Left ventricle myocardium superior (tissue), 1 donor: ENCODE measurements around the gene MAGEC1. TPM values are rescaled to one million over a fixed set of nuclear protein-coding genes. Genes with fewer than 3 reads are reported as not detected.
"Not testable (repeated sequence)": the region's sequence is repeated elsewhere in the genome, so short reads cannot be mapped to it uniquely, and the experiment has no call there.

Source experiments
- ATAC-seq: fragments of 200-7000 bp; cut with Tn5 transposase; one replicate; pipeline ENCODE4 v1.9.1; 2020; ENCODE audit warnings: mild to moderate bottlenecking, moderate library complexity
- DNase-seq: peaks from one replicate; pipeline ENCODE4 v3.0.0-alpha.2; 2020
- intact Hi-C: fragments of 100-400 bp; cut with micrococcal nuclease; formaldehyde crosslinking; loops from one replicate; pipeline ENCODE4 v1.11.0; 2022
- long read RNA-seq: library from polyadenylated mRNA; unstranded; transcript quantifications from one replicate; pipeline ENCODE4 v2.0.0, GENCODE V29; 2021
- total RNA-seq: library from RNA; stranded (reverse); fragmentation: NEBNext Ultra II Directional; extraction: Animal tissue kit (Norgen Biotek cat#: 25700); gene quantifications from one replicate; pipeline ENCODE4 v1.2.1, GENCODE V29; 2021
- donor health status: DM: no; HTN: yes; CAD: no; lungs with severe emphysema.

The MAGEC1 gene
- not detected for total RNA-seq
- long read RNA-seq: 0 reads

- DNase-seq (no peak), ATAC-seq (no peak)
- intact Hi-C loops: no loop called here
Measured at GRCh38 chrX:141903400-141904155, at the start of gene MAGEC1. MAGEC1 (plus strand) TSS chrX:141903894; CDS start chrX:141905073, 1,179 bp downstream.

GRCh38 chrX:141857479-141857878 is 46.2 kb upstream of the MAGEC1 start:
- DNase-seq (no peak), ATAC-seq (no peak)
- intact Hi-C loops: no loop called here

GRCh38 chrX:141879616-141880015 is 24.1 kb upstream of the MAGEC1 start:
- intact Hi-C loops: no loop called here
- ATAC-seq (no peak), DNase-seq (no peak)

DNA sequence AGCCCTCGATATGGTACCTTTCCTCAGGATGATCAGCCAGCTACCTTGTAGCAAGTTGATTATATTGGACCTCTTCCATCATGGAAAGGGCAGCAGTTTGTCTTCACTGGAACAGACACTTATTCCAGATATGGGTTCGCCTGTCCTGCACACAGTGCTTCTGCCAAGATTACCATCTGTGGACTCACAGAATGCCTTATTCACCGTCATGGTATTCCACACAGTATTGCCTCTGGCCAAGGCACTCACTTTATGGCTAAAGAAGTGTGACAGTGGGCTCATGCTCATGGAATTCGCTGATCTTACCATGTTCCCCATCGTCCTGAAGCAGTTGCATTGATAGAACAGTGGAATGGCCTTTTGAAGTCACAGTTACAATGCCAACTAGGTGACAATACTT is 14.9 kb upstream of the MAGEC1 start:
- DNase-seq, intact Hi-C loops, ATAC-seq: not testable (repeated sequence)

- DNase-seq (no peak), ATAC-seq (no peak)
- intact Hi-C loops: no loop called here
Measured at GRCh38 chrX:141894733-141895132, 9.0 kb upstream of the MAGEC1 start.

DNA sequence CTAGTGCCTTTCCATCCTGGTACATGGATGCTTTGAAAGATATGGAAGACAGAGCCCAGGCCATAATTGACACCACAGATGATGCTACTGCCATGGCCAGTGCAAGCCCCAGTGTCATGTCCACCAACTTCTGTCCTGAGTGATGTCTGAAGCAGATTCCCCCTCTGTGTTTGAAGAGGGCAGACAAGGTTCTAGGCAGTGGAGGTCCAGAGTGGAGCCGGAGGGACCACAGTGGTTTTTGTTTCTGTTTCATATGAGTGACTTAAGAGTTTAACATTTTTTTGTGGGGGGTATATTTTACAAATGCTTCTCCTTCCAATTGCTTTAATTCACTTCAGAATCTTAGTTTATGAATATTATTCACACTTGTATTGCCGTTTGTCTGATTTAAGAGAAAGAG is 6.0 kb upstream of the MAGEC1 start:
- ATAC-seq (no peak), DNase-seq (no peak)
- intact Hi-C loops: no loop called here

DNA sequence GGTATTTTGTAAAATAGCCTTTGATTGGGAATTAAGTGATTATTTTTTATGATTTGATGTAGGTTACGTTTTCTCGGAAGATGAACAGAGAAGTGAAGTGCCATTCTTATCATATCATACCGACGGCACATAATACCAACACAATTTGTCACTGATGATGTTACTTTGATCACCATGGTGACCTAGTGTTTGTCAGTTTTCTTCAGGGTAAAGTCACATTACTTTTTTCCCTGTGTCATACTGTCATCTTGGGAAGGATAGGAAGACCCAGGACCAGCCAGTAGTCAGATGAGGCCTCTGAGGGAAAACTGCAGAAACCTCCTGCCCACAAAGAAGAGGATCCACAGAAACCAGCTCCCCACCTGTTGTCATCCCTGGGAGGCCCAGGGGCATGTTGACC is 1.3 kb upstream of the MAGEC1 start:
- intact Hi-C loops: no loop called here
- ATAC-seq: no peak
- no peak for DNase-seq

DNA sequence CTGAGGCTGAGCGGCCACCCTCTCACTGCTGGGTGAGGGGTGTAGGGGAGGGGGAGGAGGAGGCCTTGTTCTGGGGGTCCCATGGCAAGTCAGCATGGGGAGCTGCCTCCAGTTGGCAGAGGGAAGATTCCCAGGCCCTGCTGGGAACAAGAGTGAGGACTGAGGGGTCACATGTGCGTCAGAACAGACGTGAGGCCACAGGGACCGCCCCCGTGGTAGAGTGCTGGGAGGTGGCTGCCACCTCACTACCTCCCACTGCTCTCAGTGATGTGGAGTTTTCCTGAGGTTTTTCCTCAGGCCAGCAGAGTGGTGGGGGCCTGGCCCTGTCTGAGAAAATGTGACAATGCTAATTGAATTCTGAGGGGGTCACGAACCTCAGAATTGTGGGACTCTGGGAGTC is 568 bp downstream of the MAGEC1 start:
- intact Hi-C loops: no loop called here
- no peak for ATAC-seq
- no peak for DNase-seq

GRCh38 chrX:141917801-141918200 is 14.1 kb downstream of the MAGEC1 start:
- ATAC-seq (no peak), DNase-seq (no peak)
- intact Hi-C loops: no loop called here

- ATAC-seq (no peak), DNase-seq (no peak)
- intact Hi-C loops: no loop called here
Measured at GRCh38 chrX:141924293-141924692, 20.6 kb downstream of the MAGEC1 start.

DNA sequence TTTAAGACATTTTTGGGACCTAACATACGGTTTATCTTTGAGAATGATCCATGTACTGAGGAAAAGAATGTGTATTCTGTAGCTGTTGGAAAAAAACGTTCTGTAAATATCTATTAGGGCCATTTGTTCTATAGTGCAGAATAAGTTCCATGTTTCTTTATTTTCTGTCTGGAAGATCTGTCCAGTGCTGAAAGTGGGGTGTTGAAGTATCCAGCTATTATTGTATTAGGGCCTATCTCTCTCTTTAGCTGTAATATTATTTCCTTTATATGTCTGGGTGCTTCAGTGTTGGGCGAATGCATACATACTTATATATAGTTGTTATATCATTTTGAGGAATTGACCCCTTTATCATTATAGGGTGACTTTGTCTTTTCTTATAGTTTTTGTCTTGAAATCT is 24.7 kb downstream of the MAGEC1 start:
- DNase-seq: no peak
- no peak for ATAC-seq
- intact Hi-C loops: no loop called here

DNA sequence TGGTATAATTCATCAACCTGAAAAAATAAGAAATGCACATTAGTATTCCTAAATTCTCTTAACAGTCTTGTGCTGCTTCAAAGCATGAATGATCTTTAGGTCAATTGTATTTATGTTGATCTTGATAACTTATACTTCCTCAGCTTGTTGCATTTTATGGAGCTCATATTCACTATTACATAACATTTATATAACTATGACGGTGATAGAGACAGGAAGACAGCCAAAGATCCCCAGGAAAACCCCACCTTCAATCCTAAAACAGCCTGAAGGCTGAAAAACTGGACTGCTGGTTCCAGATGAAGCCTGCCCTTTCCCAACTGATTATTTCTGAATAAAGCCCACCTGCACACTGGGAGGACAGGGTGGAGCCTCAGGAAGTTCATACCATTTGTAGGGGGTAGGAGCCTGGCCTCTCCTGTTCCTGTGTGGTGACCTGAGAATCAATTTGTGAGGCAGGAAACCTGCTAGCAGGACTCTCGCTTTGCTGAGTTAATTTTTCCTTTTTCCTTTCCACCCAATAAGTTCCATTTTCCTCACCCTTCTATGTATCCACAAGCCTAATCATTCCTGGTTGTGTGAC is 30.5 kb downstream of the MAGEC1 start:
- intact Hi-C loops: no loop called here
- no peak for ATAC-seq
- DNase-seq: no peak

GRCh38 chrX:141935645-141936044 is 32.0 kb downstream of the MAGEC1 start:
- intact Hi-C loops: no loop called here
- DNase-seq (no peak), ATAC-seq (no peak)

DNA sequence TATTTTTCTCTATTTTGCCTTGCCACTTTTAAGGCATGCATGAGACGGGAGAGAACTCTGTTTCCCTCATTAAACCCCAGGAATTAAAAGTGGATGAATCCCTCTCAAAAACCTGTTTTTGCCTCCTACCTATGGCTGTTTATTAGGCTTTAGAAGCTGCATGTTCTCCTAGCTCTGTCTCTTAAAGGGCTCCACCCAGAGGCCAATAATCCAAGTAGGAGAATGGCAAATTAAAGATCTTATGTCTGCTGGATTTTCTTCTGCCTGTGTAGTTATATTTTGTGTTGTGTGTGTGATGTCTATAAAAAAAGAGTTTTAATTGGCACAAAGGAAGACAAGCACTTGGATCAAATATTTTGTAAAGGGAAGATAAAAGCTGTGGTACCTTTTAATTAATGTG is 32.4 kb downstream of the MAGEC1 start:
- intact Hi-C loops: no loop called here

GRCh38 chrX:141941234-141941633 is 37.5 kb downstream of the MAGEC1 start:
- intact Hi-C loops: no loop called here
- no peak for DNase-seq
- ATAC-seq: no peak

More for the DNA sequence above, 32.4 kb downstream of the MAGEC1 start:
- ATAC-seq: no peak
- DNase-seq: no peak

DNA sequence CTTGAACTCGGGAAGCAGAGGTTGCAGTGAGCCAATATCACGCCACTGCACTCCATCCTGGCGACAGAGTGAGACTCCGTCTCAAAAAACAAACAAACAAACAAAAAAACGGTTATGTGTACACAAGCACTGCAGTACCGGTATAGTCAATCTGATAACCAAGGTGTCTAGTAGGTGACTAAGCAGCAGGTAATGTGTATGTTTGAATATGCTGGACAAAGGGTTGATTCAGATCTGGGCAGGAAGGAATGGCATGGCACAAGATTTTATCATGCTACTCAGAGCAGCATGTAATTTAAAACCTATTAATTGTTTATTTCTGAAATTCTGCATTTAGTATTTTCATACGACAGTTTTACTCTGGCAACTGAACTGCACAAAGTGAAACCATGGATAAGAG is 41.7 kb downstream of the MAGEC1 start:
- ATAC-seq (no peak), DNase-seq (no peak)
- intact Hi-C loops: no loop called here

DNA sequence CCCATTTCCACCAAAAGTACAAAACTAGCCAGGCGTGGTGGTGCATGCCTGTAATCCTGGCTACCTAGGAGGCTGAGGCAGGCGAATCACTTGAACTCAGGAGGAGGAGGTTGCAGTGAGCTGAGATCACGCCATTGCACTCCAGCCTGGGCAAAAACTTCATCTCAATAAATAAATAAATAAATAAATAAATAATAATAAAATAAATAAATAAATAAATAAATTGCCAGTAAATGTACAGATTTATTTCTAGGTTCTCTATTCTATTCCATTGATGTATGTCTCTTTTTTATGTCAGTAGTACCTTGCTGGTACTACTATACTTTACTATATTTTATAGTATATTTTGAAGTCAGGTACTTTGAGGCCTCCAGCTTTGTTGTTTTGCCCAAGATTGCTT is 43.7 kb downstream of the MAGEC1 start:
- ATAC-seq: no peak
- intact Hi-C loops: no loop called here
- DNase-seq: no peak

GRCh38 chrX:141952603-141953002 is 48.9 kb downstream of the MAGEC1 start:
- no peak for DNase-seq
- intact Hi-C loops: no loop called here
- ATAC-seq: no peak

- ATAC-seq: no peak
- intact Hi-C loops: no loop called here
- no peak for DNase-seq
Measured at GRCh38 chrX:141958675-141959074, 55.0 kb downstream of the MAGEC1 start.
